HepG2 (cell line): ENCODE results near the gene ZNF888. TPM values are rescaled to one million over a fixed set of nuclear protein-coding genes. Genes with fewer than 3 reads are reported as not detected.

Experiments used
- CBX1 ChIP-seq: IDR thresholded peaks from one replicate; pipeline ENCODE4 v1.6.1; 2016; ENCODE audit warnings: antibody characterized with exemption, low read depth
- CBX5 ChIP-seq: sonication (generic); formaldehyde crosslinking; IDR thresholded peaks from 2 replicates; pipeline ENCODE4 v1.4.0; 2020; ENCODE audit warnings: missing genetic modification reagents, borderline replicate concordance
- CEBPG ChIP-seq: IDR thresholded peaks from 2 replicates; pipeline ENCODE4 v1.6.1; 2016
- FOXK2 ChIP-seq: fragments of 450-650 bp; IDR thresholded peaks from 2 replicates; pipeline ENCODE4 v1.6.1; 2016
- ISL2 ChIP-seq: sonication (generic); formaldehyde crosslinking; IDR thresholded peaks from 2 replicates; pipeline ENCODE4 v1.5.0; 2020; ENCODE audit warnings: missing genetic modification reagents
- NFKBIZ ChIP-seq: IDR thresholded peaks from 2 replicates; pipeline ENCODE4 v1.6.1; 2018; ENCODE audit warnings: missing genetic modification reagents, missing compliant biosample characterization
- NKX3-1 ChIP-seq: sonication (generic); formaldehyde crosslinking; IDR thresholded peaks from 2 replicates; pipeline ENCODE4 v1.5.0; 2020; ENCODE audit warnings: missing genetic modification reagents
- SMYD3 ChIP-seq: sonication (generic); formaldehyde crosslinking; IDR thresholded peaks from 2 replicates; pipeline ENCODE4 v1.8.1; 2023; ENCODE audit warnings: mild to moderate bottlenecking, missing genetic modification reagents
- TP53 ChIP-seq: sonication (generic); formaldehyde crosslinking; conservative IDR thresholded peaks from 2 replicates; pipeline ENCODE4 v1.4.0; 2020; ENCODE audit warnings: missing genetic modification reagents
- TRIM22 ChIP-seq: fragments of 450-650 bp; IDR thresholded peaks from 2 replicates; pipeline ENCODE4 v1.6.1; 2017
- USF2 ChIP-seq, 2 experiments: sonication (generic) in 1 of 2; formaldehyde crosslinking in 1 of 2; IDR thresholded peaks; 2 replicates each; pipeline versions ENCODE4 v1.5.1 to v1.6.1; 2011 to 2020; ENCODE audit warnings: borderline replicate concordance in 1 of 2, low read depth in 1 of 2, low read length in 1 of 2, mild to moderate bottlenecking in 1 of 2, missing genetic modification reagents in 1 of 2, moderate library complexity in 1 of 2
- YY1 ChIP-seq: IDR thresholded peaks from 2 replicates; pipeline ENCODE4 v1.6.1; 2011; ENCODE audit warnings: low read length, low read depth, moderate library complexity, mild to moderate bottlenecking; ENCODE audit not compliant: insufficient read depth, insufficient replicate concordance
- ZBTB21 ChIP-seq: sonication (generic); formaldehyde crosslinking; IDR thresholded peaks from 2 replicates; pipeline ENCODE4 v1.4.0; 2020; ENCODE audit warnings: missing genetic modification reagents
- ZBTB25 ChIP-seq: IDR thresholded peaks from 2 replicates; pipeline ENCODE4 v1.6.1; 2018; ENCODE audit warnings: missing genetic modification reagents
- ZFP82 ChIP-seq: sonication (generic); formaldehyde crosslinking; IDR thresholded peaks from 2 replicates; pipeline ENCODE4 v1.5.1; 2020; ENCODE audit warnings: mild to moderate bottlenecking, missing genetic modification reagents, borderline replicate concordance
- ZFY ChIP-seq: sonication (generic); formaldehyde crosslinking; IDR thresholded peaks from 2 replicates; pipeline ENCODE4 v1.4.0; 2020; ENCODE audit warnings: missing genetic modification reagents
- ZFYVE20 ChIP-seq: sonication (generic); formaldehyde crosslinking; IDR thresholded peaks from 2 replicates; pipeline ENCODE4 v1.8.0; 2023; ENCODE audit warnings: low read depth, mild to moderate bottlenecking, moderate library complexity, missing genetic modification reagents, borderline replicate concordance
- ZIK1 ChIP-seq: sonication (generic); formaldehyde crosslinking; IDR thresholded peaks from 2 replicates; pipeline ENCODE4 v1.5.0; 2020; ENCODE audit warnings: mild to moderate bottlenecking, low read depth, missing genetic modification reagents, borderline replicate concordance
- ZNF281 ChIP-seq: sonication (generic); formaldehyde crosslinking; IDR thresholded peaks from 2 replicates; pipeline ENCODE4 v1.4.0; 2020; ENCODE audit warnings: missing genetic modification reagents, borderline replicate concordance
- ZNF317 ChIP-seq: sonication (generic); formaldehyde crosslinking; IDR thresholded peaks from 2 replicates; pipeline ENCODE4 v1.5.0; 2020; ENCODE audit warnings: mild to moderate bottlenecking, missing genetic modification reagents
- ZNF546 ChIP-seq: sonication (generic); formaldehyde crosslinking; conservative IDR thresholded peaks from 2 replicates; pipeline ENCODE4 v1.8.1; 2023; ENCODE audit warnings: mild to moderate bottlenecking, missing genetic modification reagents
- ZNF652 ChIP-seq: IDR thresholded peaks from 2 replicates; pipeline ENCODE4 v1.6.1; 2016; ENCODE audit warnings: low read depth, borderline replicate concordance
- polyA plus RNA-seq, 8 experiments: library from polyadenylated mRNA; depleted of rRNA in 3 of 8; stranded (reverse) in 7 of 8; unstranded in 1 of 8; fragments of >200 nt; fragmentation: Illumina TruSeq in 4 of 8; extraction: Trizol in 4 of 8; gene quantifications; 2 replicates each; pipeline versions ENCODE4 v1.2.1 to v1.2.3, GENCODE V29; 2011 to 2016; ENCODE audit warnings: low read depth in 4 of 8, missing spikeins in 1 of 8, mixed read lengths in 1 of 8; ENCODE audit not compliant: insufficient read depth in 1 of 8
- total RNA-seq, 5 experiments: library from RNA; depleted of rRNA; stranded (reverse); fragments of >200 nt; fragmentation: Illumina TruSeq; extraction: Trizol; gene quantifications; 2 replicates each; pipeline ENCODE4 v1.2.3, GENCODE V29; 2016; ENCODE audit warnings: low read depth in 1 of 5
- TF ChIP-seq, protein P1 (sequence below): sonication (generic); formaldehyde crosslinking; IDR thresholded peaks from 2 replicates; pipeline ENCODE4 v1.4.0; 2020; ENCODE audit warnings: missing genetic modification reagents, low read depth, mild to moderate bottlenecking, borderline replicate concordance

ZNF888 gene
- total and polyA plus RNA-seq, 2 of the 13 experiments (the other 11 are each of a cell fraction or from before 2014, with no cell fraction given): 1.7 to 7.6 TPM

DNA sequence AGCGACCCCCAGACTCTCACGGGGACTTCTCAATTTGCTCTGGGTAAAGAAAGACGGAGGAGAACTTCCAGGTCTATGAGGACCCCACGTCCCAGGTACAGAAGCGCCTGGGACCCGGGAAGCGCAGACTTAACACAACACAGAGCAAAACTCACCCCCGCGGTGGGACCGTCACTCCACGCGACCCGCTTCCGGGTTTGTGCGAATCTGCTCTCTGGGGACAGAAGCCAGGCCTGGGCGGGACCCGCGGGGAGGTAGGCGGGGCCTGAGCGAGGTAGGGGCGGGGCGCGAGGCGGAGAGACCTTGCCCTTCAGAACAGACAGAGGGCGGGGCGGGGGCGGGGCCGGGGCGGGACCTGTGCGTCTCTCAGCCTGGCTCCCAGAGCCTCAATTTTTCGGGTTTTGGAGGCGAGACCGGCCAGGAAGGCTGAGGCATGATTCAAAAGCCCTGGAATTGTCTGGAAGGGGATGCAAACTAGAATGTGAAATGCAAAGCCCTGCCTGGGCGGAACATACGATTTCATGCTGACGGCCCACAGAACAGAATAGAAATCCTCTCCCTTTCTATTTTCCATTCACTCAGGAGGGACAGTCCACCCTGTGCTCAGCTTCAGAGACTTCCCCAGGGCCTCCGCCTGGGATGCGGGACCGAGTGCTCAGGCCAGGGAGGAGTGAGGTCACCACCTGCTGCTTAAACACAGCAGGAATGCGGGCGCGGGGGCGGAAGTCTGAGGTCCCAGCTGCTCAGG is 19.3 kb upstream of the ZNF888 start (continued):
- TF ChIP-seq USF2 (IDR thresholded peaks at IDR 0.05; ENCODE audit: low read depth, low read length): no peak
- TF ChIP-seq USF2 (CRISPR knock-in tag; IDR thresholded peaks at IDR 0.05; ENCODE audit: borderline replicate concordance): no peak
- TF ChIP-seq NFKBIZ: no peak
- no peak for TF ChIP-seq ZBTB25 (CRISPR knock-in tag)
- TF ChIP-seq ZNF652 (CRISPR knock-in tag): no peak
- TF ChIP-seq ZFY (CRISPR knock-in tag): peak; percentile 45
- no peak for TF ChIP-seq ZFP82 (CRISPR knock-in tag)
- TF ChIP-seq FOXK2: no peak
- TF ChIP-seq SMYD3 (CRISPR knock-in tag): no peak
- TF ChIP-seq NKX3-1 (CRISPR knock-in tag): no peak
- no peak for TF ChIP-seq YY1
- no peak for TF ChIP-seq ZBTB21
- no peak for TF ChIP-seq ZNF317 (CRISPR knock-in tag)
- TF ChIP-seq CBX5 (CRISPR knock-in tag): no peak
- TF ChIP-seq, protein P1, sequence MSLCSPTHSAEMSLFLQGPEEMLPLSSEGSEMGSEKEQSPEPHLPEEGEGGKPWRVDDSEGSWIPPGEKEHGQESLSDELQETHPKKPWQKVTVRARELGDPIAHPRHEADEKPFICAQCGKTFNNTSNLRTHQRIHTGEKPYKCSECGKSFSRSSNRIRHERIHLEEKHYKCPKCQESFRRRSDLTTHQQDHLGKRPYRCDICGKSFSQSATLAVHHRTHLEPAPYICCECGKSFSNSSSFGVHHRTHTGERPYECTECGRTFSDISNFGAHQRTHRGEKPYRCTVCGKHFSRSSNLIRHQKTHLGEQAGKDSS (CRISPR knock-in tag): no peak
- TF ChIP-seq ZNF546 (CRISPR knock-in tag): no peak
- no peak for TF ChIP-seq ZFYVE20 (CRISPR knock-in tag)
- TF ChIP-seq CEBPG (CRISPR knock-in tag): no peak
- peak; percentile 29 for TF ChIP-seq CBX1
- no peak for TF ChIP-seq ZIK1 (CRISPR knock-in tag)
- no peak for TF ChIP-seq TRIM22
- TF ChIP-seq TP53 (CRISPR knock-in tag): no peak
- peak; percentile 62 for TF ChIP-seq ISL2 (CRISPR knock-in tag)
- no peak for TF ChIP-seq ZNF281 (CRISPR knock-in tag)
